ENCODE measurements around the gene DOCK4.

Gene DOCK4

DNA sequence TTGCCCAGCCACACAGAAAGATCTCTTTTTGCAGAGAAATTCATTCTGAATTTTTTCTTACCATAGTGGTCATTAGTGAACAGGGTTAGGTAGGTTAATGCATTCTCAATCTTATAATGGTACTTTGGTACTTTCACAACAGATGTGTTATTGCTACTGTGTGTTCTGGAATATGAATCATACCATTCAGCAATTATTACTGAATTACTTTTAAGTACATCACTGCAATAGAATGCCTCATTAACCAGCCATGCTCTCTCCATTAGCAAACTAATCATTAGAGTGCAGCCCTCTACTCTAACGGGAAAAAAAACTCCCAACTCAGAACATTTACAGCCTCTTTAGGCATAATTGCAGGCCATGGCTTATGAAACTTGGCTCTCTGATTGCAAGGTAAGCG, 102.1 kb downstream of the DOCK4 start:
- TF ChIP-seq, protein P1, sequence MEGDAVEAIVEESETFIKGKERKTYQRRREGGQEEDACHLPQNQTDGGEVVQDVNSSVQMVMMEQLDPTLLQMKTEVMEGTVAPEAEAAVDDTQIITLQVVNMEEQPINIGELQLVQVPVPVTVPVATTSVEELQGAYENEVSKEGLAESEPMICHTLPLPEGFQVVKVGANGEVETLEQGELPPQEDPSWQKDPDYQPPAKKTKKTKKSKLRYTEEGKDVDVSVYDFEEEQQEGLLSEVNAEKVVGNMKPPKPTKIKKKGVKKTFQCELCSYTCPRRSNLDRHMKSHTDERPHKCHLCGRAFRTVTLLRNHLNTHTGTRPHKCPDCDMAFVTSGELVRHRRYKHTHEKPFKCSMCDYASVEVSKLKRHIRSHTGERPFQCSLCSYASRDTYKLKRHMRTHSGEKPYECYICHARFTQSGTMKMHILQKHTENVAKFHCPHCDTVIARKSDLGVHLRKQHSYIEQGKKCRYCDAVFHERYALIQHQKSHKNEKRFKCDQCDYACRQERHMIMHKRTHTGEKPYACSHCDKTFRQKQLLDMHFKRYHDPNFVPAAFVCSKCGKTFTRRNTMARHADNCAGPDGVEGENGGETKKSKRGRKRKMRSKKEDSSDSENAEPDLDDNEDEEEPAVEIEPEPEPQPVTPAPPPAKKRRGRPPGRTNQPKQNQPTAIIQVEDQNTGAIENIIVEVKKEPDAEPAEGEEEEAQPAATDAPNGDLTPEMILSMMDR (conservative IDR thresholded peaks at IDR 0.05) = no peak
- TF ChIP-seq ZFX (IDR thresholded peaks at IDR 0.05) = no peak

DNA sequence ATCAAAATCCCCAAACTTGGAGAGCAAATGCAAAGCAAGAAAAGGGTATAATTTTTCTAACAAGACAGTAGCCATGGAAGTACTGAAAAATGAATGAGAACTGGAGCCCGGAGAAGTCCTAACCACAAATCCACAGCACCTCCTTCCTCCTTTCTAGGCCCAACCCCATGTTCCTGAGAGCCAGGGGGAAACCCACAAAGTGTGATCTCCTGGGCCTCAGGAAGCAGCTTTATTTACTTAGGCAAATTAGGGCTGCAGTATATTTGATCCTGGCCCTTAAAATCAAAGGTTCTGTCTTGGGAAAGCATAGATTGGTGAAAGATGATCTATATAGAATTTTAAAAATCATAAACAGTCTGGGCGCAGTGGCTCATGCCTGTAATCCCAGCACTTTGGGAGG, 103.0 kb downstream of the DOCK4 start:
- no peak overlapping the region for H3K27ac ChIP-seq
- TF ChIP-seq ZFX (IDR thresholded peaks at IDR 0.05) = no peak
- TF ChIP-seq, protein P1 (conservative IDR thresholded peaks at IDR 0.05) = no peak

More for the DNA sequence above, 102.1 kb downstream of the DOCK4 start:
- H3K27ac ChIP-seq = no peak overlapping the region

DNA sequence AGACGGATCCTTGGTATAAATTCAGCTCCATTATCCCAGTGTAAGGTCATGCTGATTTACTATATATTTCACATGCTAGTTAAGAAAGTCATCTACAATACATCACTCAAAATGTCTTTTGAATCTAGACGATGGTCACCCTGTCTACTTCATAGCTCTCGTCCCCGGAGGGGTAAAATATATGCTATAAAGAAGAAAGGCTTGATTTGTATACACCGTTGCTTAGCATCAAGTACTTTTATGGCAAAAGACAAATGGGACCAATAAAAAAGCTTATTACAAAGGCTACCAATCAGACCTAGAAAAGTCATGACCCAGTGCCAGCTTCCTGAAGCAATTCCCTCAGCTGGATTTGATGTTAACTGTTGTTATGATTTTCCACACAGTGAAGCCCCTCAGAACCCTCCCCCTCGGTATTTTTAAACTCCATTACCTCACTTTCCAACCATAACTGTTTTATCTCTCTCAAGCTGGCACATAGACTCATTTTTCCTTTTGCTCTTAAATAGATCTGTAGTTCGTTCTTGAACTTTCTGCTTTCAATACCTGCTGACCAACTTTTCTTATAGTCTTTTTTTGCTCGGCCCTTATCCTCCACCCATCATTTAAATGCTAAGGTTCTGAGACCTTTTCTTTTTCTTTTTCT, 104.9 kb downstream of the DOCK4 start:
- no peak overlapping the region for H3K27ac ChIP-seq
- TF ChIP-seq, protein P1 (conservative IDR thresholded peaks at IDR 0.05) = no peak
- no peak for TF ChIP-seq ZFX (IDR thresholded peaks at IDR 0.05)

DNA sequence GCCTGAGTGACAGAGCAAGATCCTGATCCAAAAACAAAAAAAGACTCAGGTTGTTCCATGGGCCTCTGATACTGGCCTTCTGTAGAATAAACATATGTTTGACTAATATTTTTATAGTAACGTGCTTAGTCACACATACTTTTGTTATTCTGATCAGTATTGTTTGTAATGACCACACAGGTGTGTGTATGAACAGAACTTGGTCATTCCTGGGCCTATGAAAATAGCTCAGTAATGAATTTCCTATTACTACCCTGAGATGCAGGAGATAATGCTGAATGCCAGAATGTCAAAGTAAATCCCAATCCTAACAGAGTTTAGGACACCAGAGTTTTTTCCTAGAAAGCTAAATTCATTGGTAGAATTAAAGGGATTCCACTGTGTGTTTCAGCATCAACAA, 108.7 kb downstream of the DOCK4 start:
- TF ChIP-seq, protein P1 (conservative IDR thresholded peaks at IDR 0.05) = no peak
- TF ChIP-seq ZFX (IDR thresholded peaks at IDR 0.05) = no peak
- H3K27ac ChIP-seq = no peak overlapping the region

DNA sequence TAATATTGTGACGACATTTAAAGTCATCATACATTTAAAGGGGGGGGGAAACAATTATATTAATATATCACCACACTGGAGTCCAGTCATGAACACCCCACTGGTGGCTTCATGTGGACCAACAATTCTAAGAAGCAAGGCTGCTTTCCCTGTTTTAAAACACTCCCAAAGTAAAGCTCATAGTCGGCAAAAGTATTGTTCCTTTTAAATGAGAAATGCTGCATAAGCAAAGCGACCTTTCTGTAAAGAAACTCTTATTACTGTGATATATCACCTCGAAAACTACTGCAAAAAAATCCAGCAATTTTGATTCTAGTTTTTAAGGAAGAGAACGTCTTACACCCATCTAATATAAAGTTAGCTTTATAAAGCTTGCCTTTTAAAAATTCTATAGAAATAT, 112.8 kb downstream of the DOCK4 start:
- no peak overlapping the region for H3K27ac ChIP-seq
- TF ChIP-seq, protein P1 (conservative IDR thresholded peaks at IDR 0.05) = no peak
- no peak for TF ChIP-seq ZFX (IDR thresholded peaks at IDR 0.05)

DNA sequence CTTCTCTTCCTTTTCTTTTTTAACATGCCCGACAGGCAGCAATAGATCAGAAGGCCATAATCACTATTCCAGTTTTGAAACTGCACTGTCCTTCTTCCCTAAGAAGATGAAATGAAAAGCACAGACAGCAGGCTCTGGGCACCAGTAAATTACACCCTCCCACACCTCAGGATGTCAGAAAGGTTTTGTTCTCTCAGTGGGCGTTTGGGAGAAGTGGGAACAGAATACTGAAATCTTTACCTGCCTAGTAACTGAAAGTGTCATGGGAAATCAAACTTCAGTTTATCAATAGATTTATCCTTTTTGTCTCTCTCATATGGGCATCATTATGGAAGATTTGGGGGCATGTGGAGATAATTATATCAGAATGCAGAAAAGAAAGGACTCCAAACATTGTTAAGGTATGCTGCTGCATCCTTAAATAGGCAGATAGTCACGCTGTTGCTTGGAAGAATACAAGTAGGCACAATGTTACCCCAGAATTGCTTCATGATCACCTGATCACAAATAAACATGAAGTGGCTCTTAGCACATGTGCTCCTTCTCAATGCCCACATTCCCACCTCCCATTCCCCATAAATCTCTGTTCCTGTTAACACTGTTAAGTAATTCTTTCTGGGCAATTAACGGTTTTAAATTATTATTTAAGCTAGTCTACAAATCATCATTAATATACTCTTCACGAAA, 113.3 kb downstream of the DOCK4 start:
- no peak overlapping the region for H3K27ac ChIP-seq
- TF ChIP-seq ZFX (IDR thresholded peaks at IDR 0.05) = no peak
- TF ChIP-seq, protein P1 (conservative IDR thresholded peaks at IDR 0.05) = no peak

DNA sequence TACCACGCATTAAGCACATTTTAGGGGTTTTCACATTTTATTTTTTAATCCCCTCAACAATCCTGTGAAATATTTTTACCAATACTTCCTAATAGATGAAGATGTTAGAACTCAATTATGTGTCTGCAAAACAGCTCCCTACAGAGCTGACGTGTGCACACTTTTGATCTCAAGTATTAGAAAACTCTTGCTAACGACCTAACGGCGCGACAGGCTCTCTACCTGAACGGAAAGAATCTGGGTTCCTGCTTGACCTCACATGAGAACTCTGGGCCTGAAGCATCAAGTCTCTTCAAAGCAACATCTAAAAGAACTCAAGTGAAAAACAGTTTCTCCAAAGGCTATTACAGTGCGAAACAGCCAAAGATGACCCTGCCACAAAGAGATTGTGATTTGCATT, 113.9 kb downstream of the DOCK4 start:
- TF ChIP-seq, protein P1 (conservative IDR thresholded peaks at IDR 0.05) = no peak
- TF ChIP-seq ZFX (IDR thresholded peaks at IDR 0.05) = no peak
- H3K27ac ChIP-seq = no peak overlapping the region

Data from C4-2B (cell line).